MG63 (cell line): Measurements from ENCODE around the gene NUP88. TPM values are rescaled to one million over a fixed set of nuclear protein-coding genes. Genes with fewer than 3 reads are reported as not detected.

Experiments used
- DNase-seq: peaks from one replicate; pipeline ENCODE4 v3.0.0-alpha.2; 2020
- H3K27me3 ChIP-seq: fragments of 250-450 bp; sonication (Bioruptor Pico); 2 replicates; pipeline ENCODE4 v1.5.1; 2020; ENCODE audit warnings: mild to moderate bottlenecking, moderate library complexity
- H3K36me3 ChIP-seq: fragments of 250-450 bp; sonication (Bioruptor Pico); 2 replicates; pipeline ENCODE4 v1.5.1; 2020; ENCODE audit warnings: mild to moderate bottlenecking, moderate library complexity
- H3K4me3 ChIP-seq: fragments of 250-450 bp; sonication (Bioruptor Pico); 2 replicates; pipeline ENCODE4 v1.5.1; 2020; ENCODE audit warnings: mild to moderate bottlenecking, moderate library complexity
- H3K9me3 ChIP-seq: fragments of 250-450 bp; sonication (Bioruptor Pico); 2 replicates; pipeline ENCODE4 v1.5.1; 2020; ENCODE audit warnings: mild to moderate bottlenecking, moderate library complexity
- total RNA-seq: library from RNA; depleted of rRNA; stranded (reverse); fragments of >200 nt; shearing (Covaris generic); gene quantifications from 2 replicates; pipeline ENCODE4 v1.2.3, GENCODE V29; 2014; ENCODE audit warnings: low replicate concordance

The NUP88 gene
- total RNA-seq, 1 experiment from 2014 or later: 124 TPM

GRCh38 chr17:5429191-5429887 is 9.9 kb upstream of the NUP88 start:
- no peaks in the 10 kb centered on the region for H3K27me3 ChIP-seq
- DNase-seq: no peak
- peaks cover 32% of the 10 kb centered on the region for H3K36me3 ChIP-seq
- H3K4me3 ChIP-seq: no peak overlapping the region
- no peaks in the 10 kb centered on the region for H3K9me3 ChIP-seq

DNA sequence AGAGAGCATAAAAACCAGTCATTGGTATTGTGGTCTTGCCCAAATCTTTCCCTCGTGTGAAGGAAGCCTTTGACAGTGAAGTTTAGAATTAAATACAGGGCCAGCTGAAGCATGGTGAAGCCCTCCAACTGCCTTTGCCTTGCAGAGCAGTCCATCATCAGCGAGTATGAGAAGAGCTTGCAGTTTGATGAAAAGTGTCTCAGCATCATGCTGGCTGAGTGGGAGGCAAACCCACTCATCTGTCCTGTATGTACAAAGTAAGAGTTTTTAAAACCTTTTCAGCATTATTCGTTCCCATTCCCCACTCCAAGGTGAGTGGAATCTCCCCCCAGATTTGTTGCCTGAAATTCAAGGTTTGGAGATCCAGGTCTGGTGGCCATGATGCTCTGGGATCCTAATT is 6.4 kb upstream of the NUP88 start:
- peaks cover 11% of the 10 kb centered on the region for H3K36me3 ChIP-seq
- H3K4me3 ChIP-seq: no peak overlapping the region
- no peak for DNase-seq
- H3K27me3 ChIP-seq: no peaks in the 10 kb centered on the region
- no peaks in the 10 kb centered on the region for H3K9me3 ChIP-seq

- no peak for DNase-seq
- Histone ChIP-seq H3K36me3 (peaks cover 9% of the 10 kb centered on the region), H3K9me3 (no peaks in the 10 kb centered on the region), H3K4me3 (no peak overlapping the region), H3K27me3 (no peaks in the 10 kb centered on the region)
Measured at GRCh38 chr17:5424909-5425308, 5.4 kb upstream of the NUP88 start.

DNA sequence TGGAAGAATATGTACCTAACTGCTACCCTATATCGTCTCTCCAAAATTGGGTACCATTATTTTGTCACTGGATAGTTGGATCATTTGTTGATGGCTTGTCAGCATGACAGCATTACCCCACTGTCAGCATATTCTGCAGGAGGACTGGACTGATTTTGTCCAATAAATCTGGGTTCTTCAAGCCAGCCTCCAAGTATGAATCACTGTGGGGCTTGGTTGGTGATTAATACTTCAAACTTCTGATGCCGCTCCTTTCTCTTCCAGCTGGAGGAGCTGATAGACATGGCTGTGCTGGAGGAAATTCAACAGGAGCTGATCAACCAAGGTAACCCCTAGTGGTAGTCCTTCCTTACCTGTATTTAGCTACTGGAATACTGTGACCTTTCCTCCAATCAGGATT is 3.0 kb upstream of the NUP88 start:
- H3K9me3 ChIP-seq: no peaks in the 10 kb centered on the region
- H3K27me3 ChIP-seq: no peaks in the 10 kb centered on the region
- peaks cover 12% of the 10 kb centered on the region for H3K36me3 ChIP-seq
- DNase-seq: peak; percentile 38
- no peak overlapping the region for H3K4me3 ChIP-seq

GRCh38 chr17:5419959-5420653 is 644 bp upstream of the NUP88 start, which contains the start of gene RPAIN:
Gene RPAIN (plus strand): TSS chr17:5420182. CDS start chr17:5420211, 29 bp downstream.
- DNase-seq: peak; percentile 73
- peaks cover 23% of the 10 kb centered on the region for H3K36me3 ChIP-seq
- no peaks in the 10 kb centered on the region for H3K9me3 ChIP-seq
- H3K4me3 ChIP-seq: peak within 1 kb of the TSS; percentile 82
- no peaks in the 10 kb centered on the region for H3K27me3 ChIP-seq

GRCh38 chr17:5418858-5419355 is 555 bp downstream of the NUP88 start:
- Histone ChIP-seq H3K36me3 (peaks cover 20% of the 10 kb centered on the region), H3K4me3 (peak overlapping the region; percentile 82), H3K27me3 (no peaks in the 10 kb centered on the region), H3K9me3 (no peaks in the 10 kb centered on the region)
- DNase-seq: no peak

DNA sequence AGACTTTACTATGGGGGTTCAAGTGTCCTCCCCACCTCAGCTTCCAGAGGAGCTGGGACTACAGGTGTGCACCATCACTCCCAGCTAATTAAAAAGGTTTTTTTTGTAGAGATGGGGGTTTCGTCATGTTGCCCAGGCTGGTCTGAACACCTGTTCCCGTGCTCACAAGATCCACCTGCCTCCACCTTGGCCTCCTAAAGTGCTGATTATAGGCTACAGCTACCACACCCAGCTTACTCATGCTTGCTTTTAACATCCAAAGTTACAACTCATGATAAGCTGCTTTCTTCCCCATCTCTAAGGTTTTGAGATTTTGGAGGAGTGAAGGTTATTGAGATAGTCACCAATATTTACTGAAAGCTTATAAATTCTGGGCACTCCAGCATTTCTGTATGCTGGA is 2.6 kb downstream of the NUP88 start:
- Histone ChIP-seq H3K36me3 (peaks cover 35% of the 10 kb centered on the region), H3K9me3 (no peaks in the 10 kb centered on the region), H3K4me3 (no peak overlapping the region), H3K27me3 (no peaks in the 10 kb centered on the region)
- DNase-seq: no peak

DNA sequence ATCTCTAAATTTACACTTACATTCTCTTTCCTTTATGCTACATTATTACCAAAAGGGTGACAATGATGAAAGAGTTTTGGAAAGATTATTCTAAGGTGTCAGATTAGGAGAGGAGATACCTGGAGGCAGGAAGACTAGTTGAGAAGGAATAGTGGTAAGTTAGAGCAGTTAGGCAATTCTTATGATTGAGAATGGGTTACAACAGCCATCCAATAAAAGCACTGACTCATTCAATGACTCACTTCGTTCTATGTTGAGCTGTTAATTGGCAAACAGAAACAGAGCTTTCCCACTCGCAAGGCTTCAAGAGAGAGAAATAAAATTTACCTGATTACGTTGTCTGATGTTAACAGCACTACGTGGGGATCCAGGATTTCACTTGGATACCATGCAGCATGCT is 5.8 kb downstream of the NUP88 start:
- no peak for DNase-seq
- Histone ChIP-seq H3K9me3 (no peaks in the 10 kb centered on the region), H3K4me3 (no peak overlapping the region), H3K27me3 (no peaks in the 10 kb centered on the region), H3K36me3 (peaks cover 54% of the 10 kb centered on the region)

GRCh38 chr17:5410594-5411272 is 8.7 kb downstream of the NUP88 start:
- Histone ChIP-seq H3K36me3 (peaks cover 58% of the 10 kb centered on the region), H3K9me3 (no peaks in the 10 kb centered on the region)

DNA sequence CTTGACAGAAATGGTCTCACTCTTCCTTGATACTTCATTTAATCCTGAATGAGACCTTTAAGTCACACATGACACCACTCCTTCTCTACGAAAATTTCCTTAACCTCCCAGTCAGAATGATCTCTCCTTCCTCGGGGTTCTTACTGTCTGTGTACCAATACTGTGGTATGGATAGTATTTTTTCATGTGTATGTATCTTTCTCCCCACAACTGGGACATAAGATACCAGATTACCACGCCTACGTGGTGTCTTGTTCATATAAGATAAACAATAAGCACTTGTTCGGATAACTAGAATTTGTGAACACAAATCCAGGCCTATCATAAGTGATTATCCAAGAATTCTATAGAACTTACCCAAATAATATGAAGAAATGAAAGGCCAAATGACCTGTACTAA is 11.3 kb downstream of the NUP88 start:
- H3K27me3 ChIP-seq: no peaks in the 10 kb centered on the region
- H3K4me3 ChIP-seq: no peak overlapping the region
- DNase-seq: no peak
- H3K9me3 ChIP-seq: no peaks in the 10 kb centered on the region
- H3K36me3 ChIP-seq: peaks cover 71% of the 10 kb centered on the region

More at GRCh38 chr17:5410594-5411272, 8.7 kb downstream of the NUP88 start:
- Histone ChIP-seq H3K4me3 (no peak overlapping the region), H3K27me3 (no peaks in the 10 kb centered on the region)
- no peak for DNase-seq

DNA sequence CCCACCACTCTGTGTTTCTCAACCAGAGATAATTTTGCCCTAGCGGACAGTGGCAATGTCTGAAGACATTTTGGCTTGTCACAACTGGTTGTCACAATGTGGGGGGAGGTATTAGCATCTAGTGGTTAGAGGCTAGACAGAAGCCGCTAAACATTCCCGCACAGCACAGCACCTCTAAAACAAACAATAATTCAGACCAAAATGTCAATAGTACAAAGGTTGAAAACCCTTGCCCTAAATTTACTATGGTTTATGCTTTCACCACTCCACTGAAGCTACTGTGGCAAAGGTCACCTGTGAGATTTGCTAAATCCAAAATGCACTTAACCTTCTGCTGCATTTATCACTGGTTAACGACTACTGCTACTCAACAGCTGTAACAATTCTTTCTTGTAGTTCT is 14.1 kb downstream of the NUP88 start:
- peaks cover 66% of the 10 kb centered on the region for H3K36me3 ChIP-seq
- no peaks in the 10 kb centered on the region for H3K27me3 ChIP-seq
- H3K9me3 ChIP-seq: no peaks in the 10 kb centered on the region
- H3K4me3 ChIP-seq: no peak overlapping the region
- DNase-seq: no peak

GRCh38 chr17:5399767-5400166 is 19.7 kb downstream of the NUP88 start:
- Histone ChIP-seq H3K36me3 (peaks cover 54% of the 10 kb centered on the region), H3K27me3 (no peaks in the 10 kb centered on the region), H3K9me3 (no peaks in the 10 kb centered on the region), H3K4me3 (no peak overlapping the region)
- no peak for DNase-seq

- peaks cover 39% of the 10 kb centered on the region for H3K36me3 ChIP-seq
- no peaks in the 10 kb centered on the region for H3K9me3 ChIP-seq
- no peak for DNase-seq
- H3K4me3 ChIP-seq: no peak overlapping the region
- H3K27me3 ChIP-seq: no peaks in the 10 kb centered on the region
Measured at GRCh38 chr17:5396612-5397011, 22.9 kb downstream of the NUP88 start.

DNA sequence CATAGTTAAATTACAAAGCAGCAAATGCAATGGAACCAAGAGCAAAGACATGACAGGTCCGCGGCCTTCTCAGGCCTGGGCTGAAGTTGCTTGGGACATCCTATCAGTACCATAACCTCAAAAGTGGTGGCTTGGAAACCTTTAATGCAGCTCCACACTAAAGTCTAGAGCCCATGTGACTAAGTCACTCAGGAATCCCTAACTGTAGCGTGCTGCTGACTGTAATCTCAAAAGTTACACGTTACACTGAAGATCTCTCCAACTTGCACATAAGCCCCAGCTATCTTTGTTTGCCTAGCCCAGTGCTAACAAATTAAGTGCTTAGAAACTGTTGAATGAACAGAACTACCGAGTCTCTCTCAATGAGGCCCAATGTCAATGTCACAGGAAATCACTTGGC is 27.8 kb downstream of the NUP88 start:
- Histone ChIP-seq H3K9me3 (no peaks in the 10 kb centered on the region), H3K36me3 (peaks cover 25% of the 10 kb centered on the region), H3K4me3 (no peak overlapping the region), H3K27me3 (no peaks in the 10 kb centered on the region)
- no peak for DNase-seq

- peaks cover 46% of the 10 kb centered on the region for H3K36me3 ChIP-seq
- DNase-seq: peak; percentile 17
Measured at GRCh38 chr17:5381542-5381941, 37.9 kb downstream of the NUP88 start.

DNA sequence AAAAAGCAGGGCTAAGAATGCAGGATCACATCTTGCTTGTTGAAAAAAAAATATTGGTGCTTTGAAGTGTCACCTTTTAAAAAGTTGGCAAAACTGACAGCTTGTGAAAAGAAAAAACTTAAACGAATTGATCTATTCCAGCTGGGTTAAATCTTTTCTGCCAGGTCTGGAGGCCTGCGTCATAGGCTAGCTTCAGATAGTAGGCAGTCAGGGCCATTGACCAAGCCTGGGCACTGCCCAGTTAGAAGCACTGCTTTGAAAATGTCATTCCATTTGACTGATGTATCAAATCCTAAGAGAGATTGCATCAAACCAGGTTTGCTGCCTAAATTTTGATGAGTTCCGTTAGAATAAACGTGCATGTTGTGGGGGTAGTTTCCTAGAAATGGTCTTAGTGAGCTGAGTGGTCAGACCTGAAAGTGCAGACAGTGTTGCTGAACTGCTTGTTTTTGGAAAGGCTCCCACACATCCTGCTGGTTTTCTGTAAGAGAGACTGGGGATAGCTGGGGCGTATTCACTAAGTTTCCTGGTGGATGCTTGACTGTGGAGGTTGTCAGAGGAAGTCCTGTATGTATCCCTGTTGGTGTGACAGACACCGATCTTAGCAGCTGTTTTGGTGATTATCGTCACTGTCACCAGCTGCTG is 38.8 kb downstream of the NUP88 start:
- peaks cover 42% of the 10 kb centered on the region for H3K36me3 ChIP-seq

More at GRCh38 chr17:5381542-5381941, 37.9 kb downstream of the NUP88 start:
- Histone ChIP-seq H3K4me3 (no peak overlapping the region), H3K9me3 (no peaks in the 10 kb centered on the region), H3K27me3 (no peaks in the 10 kb centered on the region)

More for the DNA sequence above, 38.8 kb downstream of the NUP88 start:
- H3K9me3 ChIP-seq: no peaks in the 10 kb centered on the region
- no peaks in the 10 kb centered on the region for H3K27me3 ChIP-seq
- H3K4me3 ChIP-seq: no peak overlapping the region
- DNase-seq: no peak
